NOMO-1 treated with DMSO at 0.1 percent for 48 hours (cell line): ENCODE data around the gene GAPVD1.

ENCODE experiments used
- DNase-seq: peaks from one replicate; lab custom pipeline; 2025; ENCODE audit not compliant: unreplicated experiment; lab: John Stamatoyannopoulos, UW

The GAPVD1 gene

GRCh38 chr9:125400725-125401716 is 139.4 kb downstream of the GAPVD1 start:
- DNase-seq = no peak

- no peak for DNase-seq
Observed at GRCh38 chr9:125404733-125405132, 143.1 kb downstream of the GAPVD1 start.

GRCh38 chr9:125405938-125406809 is 144.5 kb downstream of the GAPVD1 start:
- DNase-seq = no peak

- DNase-seq = no peak
Observed at GRCh38 chr9:125406810-125407087, 145.1 kb downstream of the GAPVD1 start.

- DNase-seq = no peak
Observed at GRCh38 chr9:125407432-125407973, 145.9 kb downstream of the GAPVD1 start.

GRCh38 chr9:125407974-125408900 is 146.6 kb downstream of the GAPVD1 start:
- DNase-seq = peak; percentile 57

- no peak for DNase-seq
Observed at GRCh38 chr9:125409217-125409636, 147.6 kb downstream of the GAPVD1 start.

GRCh38 chr9:125409637-125410521 is 148.3 kb downstream of the GAPVD1 start:
- peak; percentile 26 for DNase-seq

GRCh38 chr9:125410522-125410894 is 148.9 kb downstream of the GAPVD1 start:
- no peak for DNase-seq

- DNase-seq = no peak
Observed at GRCh38 chr9:125411171-125411756, 149.6 kb downstream of the GAPVD1 start.

GRCh38 chr9:125412166-125412565 is 150.5 kb downstream of the GAPVD1 start:
- DNase-seq = no peak

GRCh38 chr9:125413579-125413978 is 152.0 kb downstream of the GAPVD1 start:
- no peak for DNase-seq

GRCh38 chr9:125415583-125416460 is 154.2 kb downstream of the GAPVD1 start:
- DNase-seq = no peak

- DNase-seq = no peak
Observed at GRCh38 chr9:125416517-125416916, 154.9 kb downstream of the GAPVD1 start.
